ENCODE data around the gene HSPH1. TPM values are rescaled to one million over a fixed set of nuclear protein-coding genes. Genes with fewer than 3 reads are reported as not detected.

Gene HSPH1
- total RNA-seq, 1 experiment from 2014 or later = 105 TPM

GRCh38 chr13:31184981-31185645, 23.4 kb upstream of the HSPH1 start:
- Histone ChIP-seq H4K20me1 (ENCODE audit: insufficient read depth) (no peaks in the 10 kb centered on the region), H3K36me3 (ENCODE audit: low read depth) (no peaks in the 10 kb centered on the region), H3K27ac (no peak overlapping the region), H3K79me2 (ENCODE audit: low read depth) (no peaks in the 10 kb centered on the region), H3K4me1 (replicated peaks; ENCODE audit: insufficient read depth) (no peaks in the 10 kb centered on the region), H3K4me3 (no peak overlapping the region), H2AFZ (no peak overlapping the region), H3K9me2 (ENCODE audit: insufficient read depth) (no peaks in the 10 kb centered on the region), H3K4me2 (no peak overlapping the region), H3F3A (ENCODE audit: insufficient read depth, low read depth) (no peaks in the 10 kb centered on the region), H3K27me3 (ENCODE audit: insufficient read depth, low read depth) (no peaks in the 10 kb centered on the region), H3K9me3 (ENCODE audit: insufficient read depth, low read depth) (no peaks in the 10 kb centered on the region)
- no peak for DNase-seq
- TF ChIP-seq EZH2 (IDR thresholded peaks at IDR 0.05; ENCODE audit: low read depth) (no peak), CTCF (conservative IDR thresholded peaks at IDR 0.05) (no peak)
- CTCF ChIA-PET = no interaction called here
- POLR2A ChIA-PET (ENCODE audit: unreplicated experiment) = interaction anchor here (0.6 kb wide), 1 partner anchor 284 kb away, joined by 6 read pairs; no protein-coding TSS in a partner anchor
- BruUV-seq (replicated peaks) = no TSS peak
- intact Hi-C loops (cut with micrococcal nuclease; ENCODE audit: unreplicated experiment) = no loop called here

GRCh38 chr13:31184451-31184850, 22.7 kb upstream of the HSPH1 start:
- Histone ChIP-seq H3K36me3 (ENCODE audit: low read depth) (no peaks in the 10 kb centered on the region), H2AFZ (no peak overlapping the region), H3K27ac (no peak overlapping the region), H3K79me2 (ENCODE audit: low read depth) (no peaks in the 10 kb centered on the region), H3F3A (ENCODE audit: insufficient read depth, low read depth) (no peaks in the 10 kb centered on the region), H3K9me2 (ENCODE audit: insufficient read depth) (no peaks in the 10 kb centered on the region), H3K4me1 (replicated peaks; ENCODE audit: insufficient read depth) (no peaks in the 10 kb centered on the region), H3K9me3 (ENCODE audit: insufficient read depth, low read depth) (no peaks in the 10 kb centered on the region), H3K4me2 (no peak overlapping the region), H3K4me3 (no peak overlapping the region), H3K27me3 (ENCODE audit: insufficient read depth, low read depth) (no peaks in the 10 kb centered on the region), H4K20me1 (ENCODE audit: insufficient read depth) (no peaks in the 10 kb centered on the region)
- intact Hi-C loops (cut with micrococcal nuclease; ENCODE audit: unreplicated experiment) = no loop called here
- no peak for DNase-seq
- ChIA-PET POLR2A (ENCODE audit: unreplicated experiment) (no interaction called here), CTCF (no interaction called here)
- no TSS peak for BruUV-seq (replicated peaks)
- TF ChIP-seq EZH2 (IDR thresholded peaks at IDR 0.05; ENCODE audit: low read depth) (no peak), CTCF (conservative IDR thresholded peaks at IDR 0.05) (no peak)

- no peak for TF ChIP-seq CTCF (conservative IDR thresholded peaks at IDR 0.05)
- TF ChIP-seq EZH2 (IDR thresholded peaks at IDR 0.05; ENCODE audit: low read depth) = no peak
- Histone ChIP-seq H2AFZ (no peak overlapping the region), H3K79me2 (ENCODE audit: low read depth) (no peaks in the 10 kb centered on the region), H3K4me3 (no peak overlapping the region), H3K27ac (no peak overlapping the region), H3K27me3 (ENCODE audit: insufficient read depth, low read depth) (no peaks in the 10 kb centered on the region), H3K4me1 (replicated peaks; ENCODE audit: insufficient read depth) (no peaks in the 10 kb centered on the region), H4K20me1 (ENCODE audit: insufficient read depth) (no peaks in the 10 kb centered on the region), H3K9me3 (ENCODE audit: insufficient read depth, low read depth) (no peaks in the 10 kb centered on the region), H3F3A (ENCODE audit: insufficient read depth, low read depth) (no peaks in the 10 kb centered on the region), H3K9me2 (ENCODE audit: insufficient read depth) (no peaks in the 10 kb centered on the region), H3K36me3 (ENCODE audit: low read depth) (no peaks in the 10 kb centered on the region), H3K4me2 (no peak overlapping the region)
- ChIA-PET CTCF (no interaction called here), POLR2A (ENCODE audit: unreplicated experiment) (no interaction called here)
- intact Hi-C loops (cut with micrococcal nuclease; ENCODE audit: unreplicated experiment) = no loop called here
- no TSS peak for BruUV-seq (replicated peaks)
- DNase-seq = no peak
Observed at GRCh38 chr13:31182987-31183386, 21.3 kb upstream of the HSPH1 start.

Data from PC-9 (cell line).